ENCODE data around the gene MAD1L1. TPM values are rescaled to one million over a fixed set of nuclear protein-coding genes. Genes with fewer than 3 reads are reported as not detected.

The MAD1L1 gene
- total and polyA plus RNA-seq, 2 of the 8 experiments (the other 6 are each of a cell fraction or from before 2014, with no cell fraction given) = 40.4 to 44.6 TPM

DNA sequence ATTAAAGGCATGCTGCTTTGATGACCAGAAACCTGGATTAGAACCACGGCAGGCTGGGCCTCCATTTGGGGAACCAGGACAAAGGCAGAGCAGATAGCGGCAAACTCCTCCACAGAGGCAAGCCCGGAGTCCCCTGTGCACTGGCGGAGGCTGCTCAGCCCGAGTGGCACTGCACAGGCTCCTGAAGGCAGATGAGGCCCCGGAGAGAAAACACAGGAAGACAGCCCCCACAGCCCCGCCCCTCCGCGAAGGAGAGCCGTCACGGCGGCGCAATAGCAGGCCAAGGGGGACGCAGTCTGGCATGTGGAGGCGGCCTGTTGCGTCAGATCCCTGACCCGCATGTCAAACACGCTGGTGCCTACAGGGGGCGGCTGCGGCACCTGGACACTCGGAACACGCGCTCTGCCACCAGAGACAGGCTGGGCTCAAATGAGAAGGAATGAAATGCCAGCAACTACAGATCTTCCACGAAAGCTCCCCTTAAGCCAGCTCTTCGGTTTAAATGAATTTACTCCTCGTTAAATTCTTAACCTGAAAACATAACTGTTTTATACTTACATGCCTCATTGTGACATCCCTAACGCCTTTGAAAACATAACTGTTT lies 128.5 kb downstream of the MAD1L1 start (continued):
- no peak for TF ChIP-seq RBBP5 (IDR thresholded peaks at IDR 0.05; ENCODE audit: borderline replicate concordance, low read depth, low read length)
- no peak for TF ChIP-seq SUZ12 (IDR thresholded peaks at IDR 0.05; ENCODE audit: low read length)
- no peak for TF ChIP-seq EGR1 (IDR thresholded peaks at IDR 0.05; ENCODE audit: borderline replicate concordance, low read depth, low read length)
- TF ChIP-seq ATF2 (IDR thresholded peaks at IDR 0.05; ENCODE audit: low read length) = no peak
- peak; percentile 34; the same call in 1 of the 2 replicates for TF ChIP-seq TEAD4 (IDR thresholded peaks at IDR 0.05; ENCODE audit: low read depth, low read length)
- no peak for TF ChIP-seq BCL11A (IDR thresholded peaks at IDR 0.05; ENCODE audit: low read depth in 2 of 2, low read length in 2 of 2)
- 0 out of 2 replicates have a peak, but pooled peaks have one; percentile 24 for TF ChIP-seq GABPA (IDR thresholded peaks at IDR 0.05; ENCODE audit: borderline replicate concordance, insufficient read depth, low read length)
- no peak for TF ChIP-seq ASH2L (IDR thresholded peaks at IDR 0.05; ENCODE audit: low read length)
- no peak for TF ChIP-seq SAP30 (IDR thresholded peaks at IDR 0.05; ENCODE audit: insufficient read depth, insufficient replicate concordance, low read length)
- TF ChIP-seq, protein P1, sequence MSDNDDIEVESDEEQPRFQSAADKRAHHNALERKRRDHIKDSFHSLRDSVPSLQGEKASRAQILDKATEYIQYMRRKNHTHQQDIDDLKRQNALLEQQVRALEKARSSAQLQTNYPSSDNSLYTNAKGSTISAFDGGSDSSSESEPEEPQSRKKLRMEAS (IDR thresholded peaks at IDR 0.05) = peak; percentile 98
- no peak for TF ChIP-seq TAF7 (optimal IDR thresholded peaks at IDR 0.05; ENCODE audit: borderline replicate concordance, low read depth, low read length)
- no peak for TF ChIP-seq EP300 (IDR thresholded peaks at IDR 0.05; ENCODE audit: borderline replicate concordance in 1 of 2, low read depth in 2 of 2, low read length in 2 of 2)
- no peak for TF ChIP-seq KDM4A (IDR thresholded peaks at IDR 0.05; ENCODE audit: low read depth, low read length, severe bottlenecking)
- TF ChIP-seq RFX5 (IDR thresholded peaks at IDR 0.05; ENCODE audit: borderline replicate concordance, low read depth, low read length) = no peak
- TF ChIP-seq USF2 (IDR thresholded peaks at IDR 0.05; ENCODE audit: low read length) = no peak
- no peak for TF ChIP-seq SIRT6 (IDR thresholded peaks at IDR 0.05; ENCODE audit: low read length)
- no peak for TF ChIP-seq SRF (IDR thresholded peaks at IDR 0.05; ENCODE audit: low read depth, low read length)
- TF ChIP-seq KDM1A (IDR thresholded peaks at IDR 0.05; ENCODE audit: borderline replicate concordance, low read length) = no peak
- TF ChIP-seq PHF8 (conservative IDR thresholded peaks at IDR 0.05; ENCODE audit: low read depth, low read length) = no peak
- TF ChIP-seq YY1 (IDR thresholded peaks at IDR 0.05; ENCODE audit: low read depth, low read length) = no peak
- no peak for TF ChIP-seq CBX5 (IDR thresholded peaks at IDR 0.05; ENCODE audit: low read depth, low read length)
